Esophagus muscularis mucosa (tissue), 4 donors: ENCODE data around the gene SEC24B. TPM values are rescaled to one million over a fixed set of nuclear protein-coding genes. Genes with fewer than 3 reads are reported as not detected.

ENCODE experiments used
- DNase-seq: peaks from one replicate; pipeline ENCODE4 v3.0.0-alpha.2; 2017; ENCODE audit errors: extremely low spot score
- H3K27ac ChIP-seq, 4 donors: fragments of 200-600 bp; sonication (generic); replicated peaks in 1 of 4; 1 replicate in 3 of 4; 2 replicates in 1 of 4; pipeline ENCODE4 v1.5.1; 2016 to 2019; ENCODE audit warnings: mild to moderate bottlenecking in 1 of 4
- H3K27me3 ChIP-seq, 4 donors: fragments of 200-600 bp; sonication (generic); one replicate each; pipeline versions ENCODE4 v1.5.1 to v1.6.0; 2016 to 2019
- H3K36me3 ChIP-seq, 4 donors: fragments of 200-600 bp; sonication (generic); one replicate each; pipeline ENCODE4 v1.5.1; 2016 to 2019
- H3K4me1 ChIP-seq, 4 donors: fragments of 200-600 bp; sonication (generic); one replicate each; pipeline ENCODE4 v1.5.1; 2016 to 2019
- H3K4me3 ChIP-seq, 4 donors: fragments of 200-600 bp; sonication (generic); 1 replicate in 2 of 4; 2 replicates in 2 of 4; pipeline ENCODE4 v1.5.1; 2016 to 2019; ENCODE audit warnings: mild to moderate bottlenecking in 4 of 4, moderate library complexity in 1 of 4
- H3K9me3 ChIP-seq, 4 donors: fragments of 200-600 bp; sonication (generic); 1 replicate in 3 of 4; 2 replicates in 1 of 4; pipeline ENCODE4 v1.5.1; 2016 to 2019
- CTCF ChIP-seq, 3 experiments: fragments of 200-600 bp in 2 of 3; fragments of 450-650 bp in 1 of 3; sonication (generic) in 2 of 3; IDR thresholded peaks; one replicate each; pipeline ENCODE4 v1.5.1; 2017 to 2019; ENCODE audit warnings: antibody characterized with exemption in 3 of 3, mild to moderate bottlenecking in 2 of 3, moderate library complexity in 1 of 3
- EP300 ChIP-seq: sonication (generic); formaldehyde crosslinking; IDR thresholded peaks from one replicate; pipeline ENCODE4 v1.6.1; 2017; ENCODE audit warnings: antibody characterized with exemption
- POLR2A ChIP-seq: fragments of 450-650 bp; IDR thresholded peaks from one replicate; pipeline ENCODE4 v1.6.1; 2017; ENCODE audit warnings: antibody characterized with exemption, moderate library complexity, mild to moderate bottlenecking, low read depth
- POLR2AphosphoS5 ChIP-seq, 2 donors: sonication (generic); formaldehyde crosslinking; IDR thresholded peaks; one replicate each; pipeline ENCODE4 v1.6.1; 2017; ENCODE audit warnings: antibody characterized with exemption in 2 of 2
- WGBS: methylation state at CpG from one replicate; pipeline ENCODE4 v1.1.5; 2018; 5-methylcytosine and 5-hydroxymethylcytosine counted together
- intact Hi-C: fragments of 100-400 bp; cut with DNase I; formaldehyde crosslinking; loops from one replicate; pipeline ENCODE4 v1.15.1; 2023
- total RNA-seq, 4 donors: library from RNA; depleted of rRNA; stranded (reverse); fragments of >200 nt; gene quantifications; one replicate each; pipeline versions ENCODE4 v1.1.0 to v1.2.1, GENCODE V29; 2016

Gene SEC24B
- total RNA-seq, 4 donors from 2014 or later: 34.5 to 46.5 (median 37.0) TPM

DNA sequence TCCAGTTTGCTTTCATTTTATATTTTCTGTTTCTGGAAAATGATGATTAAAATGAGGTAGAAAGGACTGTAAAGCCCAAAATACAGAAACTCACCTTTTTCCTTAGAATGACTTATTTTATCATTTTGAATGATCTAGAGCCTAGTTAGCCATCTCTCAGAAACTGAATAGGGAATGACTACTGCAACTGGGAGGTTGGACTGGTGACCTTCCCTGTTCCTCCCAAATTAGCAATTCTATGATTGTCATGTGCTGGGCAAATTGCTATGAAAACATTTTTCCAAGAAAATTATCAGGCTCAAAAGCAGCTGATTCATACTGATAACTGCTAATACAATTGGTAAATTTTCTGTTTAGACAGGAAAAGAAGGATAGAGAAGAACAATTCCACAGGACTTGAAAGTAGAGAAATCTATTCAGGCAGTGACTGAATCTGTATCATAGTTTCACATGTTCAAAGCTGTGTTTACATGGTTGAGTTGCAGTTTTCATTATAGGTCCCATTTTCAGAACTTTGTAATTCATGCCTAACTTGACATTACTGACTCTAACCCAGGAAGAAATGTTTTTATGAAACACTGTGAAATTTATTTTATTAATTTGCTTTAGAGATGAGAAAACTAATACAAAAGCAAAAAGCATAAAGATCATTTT, 43.4 kb upstream of the SEC24B start:
- no peak overlapping the region for H3K4me3 ChIP-seq
- intact Hi-C loops: no loop called here
- H3K36me3 ChIP-seq: no peaks in the 10 kb centered on the region
- H3K27me3 ChIP-seq: no peaks in the 10 kb centered on the region
- TF ChIP-seq EP300 (no peak), POLR2AphosphoS5 (IDR thresholded peaks at IDR 0.05) (no peak), CTCF (IDR thresholded peaks at IDR 0.05) (no peak), POLR2A (no peak)
- H3K4me1 ChIP-seq: peaks cover 0 to 3% (median 0%) of the 10 kb centered on the region in 4 donors
- no peak overlapping the region for H3K27ac ChIP-seq
- H3K9me3 ChIP-seq: no peaks in the 10 kb centered on the region
- DNase-seq: no peak

DNA sequence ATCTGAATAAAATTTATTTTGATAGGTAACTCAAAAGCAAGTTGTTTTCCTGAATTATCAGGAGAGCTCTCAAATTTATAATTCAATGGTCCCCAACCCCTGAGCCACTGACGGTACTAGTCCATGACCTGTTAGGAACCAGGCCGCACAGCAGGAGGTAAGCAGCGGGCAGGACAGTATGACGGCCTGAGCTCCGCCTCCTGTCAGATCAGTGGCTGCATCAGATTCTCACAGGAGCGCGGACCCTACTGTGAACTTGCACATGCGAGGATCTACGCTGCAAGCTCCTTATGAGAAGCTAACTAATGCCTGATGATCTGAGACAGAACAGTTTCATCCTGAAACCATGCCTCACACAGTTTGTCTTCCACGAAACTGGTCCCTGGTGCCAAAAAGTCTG, 37.9 kb upstream of the SEC24B start:
- peaks cover 0 to 7% (median 0%) of the 10 kb centered on the region in 4 donors for H3K27me3 ChIP-seq
- 66% methylated on average over 10 of the region's 10 CpGs for WGBS
- no peaks in the 10 kb centered on the region for H3K9me3 ChIP-seq
- no peak overlapping the region for H3K27ac ChIP-seq
- H3K36me3 ChIP-seq: no peaks in the 10 kb centered on the region
- H3K4me3 ChIP-seq: no peak overlapping the region
- DNase-seq: no peak
- intact Hi-C loops: no loop called here
- H3K4me1 ChIP-seq: no peaks in the 10 kb centered on the region
- TF ChIP-seq POLR2A (no peak), CTCF (IDR thresholded peaks at IDR 0.05) (no peak), POLR2AphosphoS5 (IDR thresholded peaks at IDR 0.05) (no peak), EP300 (no peak)

- Histone ChIP-seq H3K36me3 (no peaks in the 10 kb centered on the region), H3K9me3 (no peaks in the 10 kb centered on the region), H3K27me3 (peaks cover 0 to 7% (median 0%) of the 10 kb centered on the region in 4 donors), H3K4me3 (no peak overlapping the region), H3K4me1 (no peaks in the 10 kb centered on the region), H3K27ac (no peak overlapping the region)
- DNase-seq: no peak
- no peak for TF ChIP-seq POLR2A
- no peak for TF ChIP-seq EP300
- no peak for TF ChIP-seq POLR2AphosphoS5 (IDR thresholded peaks at IDR 0.05)
- no peak for TF ChIP-seq CTCF (IDR thresholded peaks at IDR 0.05)
- intact Hi-C loops: no loop called here
- 89% methylated on average over 1 of the region's 1 CpG for WGBS
These were observed 34.7 kb upstream of the SEC24B start for GRCh38 chr4:109398928-109399327.

- intact Hi-C loops: loop anchor here (5.0 to 10.0 kb wide), 2 partner anchors 569 to 722 kb away; no protein-coding TSS in a partner anchor
- no peaks in the 10 kb centered on the region for H3K9me3 ChIP-seq
- WGBS: 8% methylated on average over 2 of the region's 2 CpGs
- H3K36me3 ChIP-seq: no peaks in the 10 kb centered on the region
- no peak overlapping the region for H3K27ac ChIP-seq
- H3K4me1 ChIP-seq: no peaks in the 10 kb centered on the region
- H3K4me3 ChIP-seq: no peak overlapping the region
- no peak for DNase-seq
- H3K27me3 ChIP-seq: no peaks in the 10 kb centered on the region
- TF ChIP-seq POLR2AphosphoS5 (IDR thresholded peaks at IDR 0.05) (no peak), CTCF (IDR thresholded peaks at IDR 0.05) (peak; percentile 37 to 57 (median 51))
These were observed 27.2 kb upstream of the SEC24B start for GRCh38 chr4:109406337-109406931.
